ENCODE results near the gene RABGAP1L.

- TF ChIP-seq CTCF (optimal IDR thresholded peaks at IDR 0.05 in 1 of 3, IDR thresholded peaks at IDR 0.05 in 1 of 3, conservative IDR thresholded peaks at IDR 0.05 in 1 of 3; ENCODE audit: extremely low read depth in 1 of 3, insufficient read depth in 2 of 3, low read length in 3 of 3) (no peak), EZH2 (IDR thresholded peaks at IDR 0.05; ENCODE audit: low read length) (no peak)
These were observed 855.9 kb downstream of the RABGAP1L start for GRCh38 chr1:175015243-175015642.

Data from keratinocyte (primary cell).